Activated CD4-positive, alpha-beta memory T cell treated with anti-CD3 and anti-CD28 coated beads for 36 hours (primary cell): ENCODE data around the gene RARRES2. TPM values are rescaled to one million over a fixed set of nuclear protein-coding genes. Genes with fewer than 3 reads are reported as not detected.
"Not testable (repeated sequence)": the region's sequence is repeated elsewhere in the genome, so short reads cannot be mapped to it uniquely, and the experiment has no call there.

Experiments used
- CTCF ChIA-PET: fragments of 350-600 bp; sonication (Branson Sonifier 250); formaldehyde crosslinking; loops from one replicate; lab custom pipeline; 2021; ENCODE audit warnings: antibody characterized with exemption, inconsistent platforms; lab: Charles Lee
- POLR2A ChIA-PET: fragments of 350-600 bp; sonication (Branson Sonifier 250); formaldehyde crosslinking; loops from one replicate; lab custom pipeline; 2021; ENCODE audit warnings: antibody characterized with exemption; lab: Charles Lee
- DNase-seq: peaks from one replicate; pipeline ENCODE4 v3.0.0-alpha.2; 2020
- H3K27ac Mint-ChIP-seq: one replicate; pipeline ENCODE4 v1.8.0; 2021; ENCODE audit warnings: mixed read lengths
- H3K27me3 Mint-ChIP-seq: one replicate; pipeline ENCODE4 v1.8.0; 2021; ENCODE audit warnings: mixed read lengths
- H3K36me3 Mint-ChIP-seq: one replicate; pipeline ENCODE4 v1.8.0; 2021; ENCODE audit warnings: mixed read lengths
- H3K4me1 Mint-ChIP-seq: one replicate; pipeline ENCODE4 v1.8.0; 2021; ENCODE audit warnings: low read depth, mixed read lengths
- H3K4me3 Mint-ChIP-seq: one replicate; pipeline ENCODE4 v1.8.0; 2021; ENCODE audit warnings: mild to moderate bottlenecking, mixed read lengths
- H3K9me3 Mint-ChIP-seq: one replicate; pipeline ENCODE4 v1.8.0; 2021; ENCODE audit warnings: mixed read lengths
- intact Hi-C: fragments of 100-400 bp; cut with micrococcal nuclease; formaldehyde crosslinking; loops from one replicate; pipeline ENCODE4 v1.15.1; 2023
- total RNA-seq, 2 experiments: library from RNA; stranded (reverse); gene quantifications; one replicate each; pipeline ENCODE4 v1.2.3, GENCODE V29; 2021

RARRES2 gene
- total RNA-seq, result not detected

DNA sequence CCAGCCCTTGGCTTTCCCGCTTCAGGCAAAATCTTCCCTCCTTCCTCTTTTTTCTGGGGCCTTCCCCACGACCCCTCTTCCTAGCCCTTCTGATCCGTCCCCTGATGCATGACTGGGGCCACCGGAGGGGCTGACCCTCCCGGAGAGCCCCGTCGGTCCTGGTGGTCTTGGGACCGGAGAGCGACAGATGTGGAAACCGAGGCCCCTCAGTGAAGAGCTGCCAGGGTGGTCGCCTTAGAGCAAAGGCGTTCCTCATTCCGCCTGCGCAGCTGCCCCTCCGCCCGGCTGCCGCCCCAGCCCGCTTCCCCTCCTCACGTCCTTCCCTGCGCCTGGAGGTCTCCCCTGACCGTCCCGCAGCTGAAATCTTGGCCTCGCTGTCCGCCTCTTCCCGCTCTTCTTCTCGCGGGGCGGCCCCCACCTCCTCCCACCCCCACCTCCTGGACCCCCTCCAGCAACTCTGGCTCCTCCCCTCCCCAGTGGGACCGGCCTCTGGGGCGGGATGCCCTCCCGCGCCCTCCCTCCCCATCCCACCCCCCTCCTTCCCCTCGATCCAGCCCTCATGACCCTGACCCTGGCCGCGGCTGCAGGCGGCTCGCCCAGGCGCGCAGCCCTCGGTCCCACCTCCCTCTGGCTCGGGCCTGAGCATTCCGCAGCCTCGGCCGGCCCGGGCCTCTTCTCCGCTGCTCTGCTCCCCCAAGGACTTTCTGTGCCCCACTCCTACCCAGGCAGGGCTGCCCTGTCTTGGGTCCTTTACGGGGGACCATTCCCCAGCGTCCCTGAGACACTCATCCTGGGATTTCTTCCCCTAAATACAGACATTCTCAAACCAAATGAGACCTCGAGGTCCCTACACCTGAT, at the start of gene RARRES2:
TSS of gene RARRES2 (minus strand) at position 367 of the 858 bp plus-strand sequence. CDS start 1,020 bp downstream, outside the sequence.
- Mint-ChIP-seq H3K27me3 (peaks cover 34% of the 10 kb centered on the region), H3K4me1 (peaks cover 4% of the 10 kb centered on the region), H3K36me3 (peaks cover 12% of the 10 kb centered on the region), H3K4me3 (no peak within 1 kb of the TSS), H3K9me3 (peaks cover 4% of the 10 kb centered on the region), H3K27ac (no peak within 1 kb of the TSS)
- no peak for DNase-seq
- CTCF ChIA-PET, result interaction anchor here (0.6 kb wide), 1 partner anchor 21 kb away, joined by 3 read pairs; no protein-coding TSS in a partner anchor
- POLR2A ChIA-PET, result no interaction called here
- intact Hi-C loops, result no loop called here

GRCh38 chr7:150390205-150390604, 48.8 kb upstream of the RARRES2 start:
- H3K9me3 Mint-ChIP-seq, result no peaks in the 10 kb centered on the region
- no peaks in the 10 kb centered on the region for H3K27me3 Mint-ChIP-seq
- H3K27ac Mint-ChIP-seq, result no peak overlapping the region
- POLR2A ChIA-PET, result no interaction called here
- intact Hi-C loops, result loop anchor here (1.0 kb wide), 1 partner anchor 14 kb away; no protein-coding TSS in a partner anchor
- no peak for DNase-seq
- H3K4me3 Mint-ChIP-seq, result no peak overlapping the region
- H3K36me3 Mint-ChIP-seq, result peaks cover 7% of the 10 kb centered on the region
- CTCF ChIA-PET, result interaction anchor here (1.0 kb wide), 1 partner anchor 14 kb away, joined by 7 read pairs; no protein-coding TSS in a partner anchor
- H3K4me1 Mint-ChIP-seq, result peaks cover 16% of the 10 kb centered on the region

- Mint-ChIP-seq H3K4me3 (no peak overlapping the region), H3K4me1 (peaks cover 10% of the 10 kb centered on the region), H3K9me3 (no peaks in the 10 kb centered on the region), H3K27me3 (no peaks in the 10 kb centered on the region), H3K36me3 (peaks cover 7% of the 10 kb centered on the region), H3K27ac (no peak overlapping the region)
- no peak for DNase-seq
- intact Hi-C loops, result no loop called here
- ChIA-PET POLR2A (interaction anchor here (0.7 kb wide), 1 partner anchor 21 kb away, joined by 3 read pairs; the partner anchor contains the start of gene REPIN1), CTCF (interaction anchor here (0.6 to 1.0 kb wide), 2 partner anchors 15 to 17 kb away, joined by 3 to 7 read pairs; no protein-coding TSS in a partner anchor)
Observed at GRCh38 chr7:150389532-150389816, 48.0 kb upstream of the RARRES2 start.

DNA sequence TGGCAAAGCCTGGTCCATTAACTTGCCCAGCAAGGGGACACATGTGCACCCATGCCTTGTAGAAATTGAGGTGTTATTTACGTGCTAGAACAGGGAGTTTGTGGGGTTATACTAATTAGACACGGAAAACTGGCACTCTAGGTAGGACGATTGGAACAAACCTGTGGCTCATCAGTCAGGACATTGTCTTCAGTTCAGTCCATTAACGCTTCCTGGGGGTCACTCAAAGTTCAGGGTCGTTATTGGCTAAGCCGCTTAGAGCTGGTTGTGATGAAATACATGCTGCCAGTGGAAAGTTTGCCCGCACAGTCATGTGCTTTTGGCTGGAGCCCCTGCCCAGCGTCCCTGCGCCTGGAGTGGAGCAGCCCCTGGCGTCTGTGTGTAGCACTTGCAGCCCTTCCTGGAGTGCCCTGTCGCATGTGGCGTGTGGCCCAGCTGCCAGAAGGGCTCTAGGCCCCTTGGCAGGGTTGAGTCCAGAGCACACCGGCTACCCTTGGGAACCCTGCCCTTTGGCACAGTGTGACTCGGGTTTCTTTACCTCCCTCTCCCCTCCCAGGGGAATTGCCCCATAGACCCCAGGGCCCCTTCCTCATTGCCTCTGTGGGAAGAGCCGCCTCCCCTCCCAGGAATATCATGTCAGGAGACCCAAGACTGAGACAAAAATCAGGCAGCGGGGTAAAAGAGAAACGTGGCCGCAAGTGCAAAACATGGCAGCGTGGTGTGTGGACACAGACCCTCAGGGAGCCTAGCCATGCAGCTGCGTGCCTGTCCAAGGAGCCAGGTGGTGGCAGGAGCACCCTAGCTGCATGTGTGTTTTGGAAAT, 47.5 kb upstream of the RARRES2 start:
- H3K4me1 Mint-ChIP-seq, result peaks cover 6% of the 10 kb centered on the region
- no peak for DNase-seq
- H3K27ac Mint-ChIP-seq, result no peak overlapping the region
- H3K36me3 Mint-ChIP-seq, result peaks cover 7% of the 10 kb centered on the region
- no peaks in the 10 kb centered on the region for H3K9me3 Mint-ChIP-seq
- intact Hi-C loops, result no loop called here
- CTCF ChIA-PET, result interaction anchor here (0.6 to 1.0 kb wide), 3 partner anchors 16 to 33 kb away, joined by 3 to 7 read pairs (median 4); no protein-coding TSS in a partner anchor
- H3K4me3 Mint-ChIP-seq, result no peak overlapping the region
- H3K27me3 Mint-ChIP-seq, result no peaks in the 10 kb centered on the region
- POLR2A ChIA-PET, result interaction anchor here (0.7 kb wide), 1 partner anchor 20 kb away, joined by 3 read pairs; the partner anchor contains the start of gene REPIN1

DNA sequence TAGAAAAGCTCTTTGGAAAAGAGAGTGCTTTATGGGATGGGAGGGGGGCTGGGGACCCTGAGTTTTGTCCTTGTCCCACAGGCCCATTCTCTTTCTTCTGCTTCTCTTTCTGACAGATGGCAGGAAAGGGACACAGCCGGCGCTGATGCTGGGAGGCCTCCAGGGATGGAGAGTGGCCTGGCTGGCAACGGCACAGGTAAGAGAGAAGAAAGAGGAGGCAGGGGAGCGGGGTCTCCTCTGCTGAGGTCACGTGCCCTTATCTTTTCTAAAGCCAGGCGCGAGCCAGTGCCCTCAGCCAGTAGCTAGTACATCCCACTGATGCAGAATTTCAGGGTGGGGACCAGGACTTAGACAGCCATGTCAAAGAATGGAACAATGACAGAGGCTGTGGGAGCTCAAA, 46.9 kb upstream of the RARRES2 start:
- peaks cover 7% of the 10 kb centered on the region for H3K36me3 Mint-ChIP-seq
- no peak overlapping the region for H3K27ac Mint-ChIP-seq
- DNase-seq, result no peak
- CTCF ChIA-PET, result interaction anchor here (0.6 kb wide), 1 partner anchor 33 kb away, joined by 4 read pairs; no protein-coding TSS in a partner anchor
- intact Hi-C loops, result no loop called here
- no peaks in the 10 kb centered on the region for H3K27me3 Mint-ChIP-seq
- peaks cover 6% of the 10 kb centered on the region for H3K4me1 Mint-ChIP-seq
- no peaks in the 10 kb centered on the region for H3K9me3 Mint-ChIP-seq
- no peak overlapping the region for H3K4me3 Mint-ChIP-seq
- POLR2A ChIA-PET, result no interaction called here

DNA sequence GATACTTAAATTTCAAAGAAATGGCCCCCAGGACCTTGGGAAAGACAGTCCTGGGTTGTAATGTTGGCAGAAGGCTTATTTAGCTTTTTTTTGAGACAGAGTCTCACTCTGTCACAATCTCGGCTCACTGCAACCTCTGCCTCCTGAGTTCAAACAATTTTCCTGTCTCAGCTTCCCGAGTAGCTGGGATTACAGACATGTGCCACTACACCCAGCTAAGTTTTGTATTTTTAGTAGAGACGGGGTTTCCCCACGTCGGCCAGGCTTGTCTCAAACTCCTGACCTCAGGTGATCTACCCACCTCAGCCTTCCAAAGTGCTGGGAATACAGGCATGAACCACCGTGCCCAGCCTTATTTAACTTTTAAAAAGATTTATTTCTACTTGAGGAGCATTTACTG, 44.5 kb upstream of the RARRES2 start:
- intact Hi-C loops, H3K27ac Mint-ChIP-seq, H3K27me3 Mint-ChIP-seq, DNase-seq, H3K4me1 Mint-ChIP-seq, H3K9me3 Mint-ChIP-seq, H3K36me3 Mint-ChIP-seq, H3K4me3 Mint-ChIP-seq, POLR2A ChIA-PET: not testable (repeated sequence)
- CTCF ChIA-PET, result interaction anchor here (1.0 to 1.4 kb wide), 3 partner anchors 18 to 29 kb away, joined by 3 read pairs; partner anchors contain the start of gene REPIN1

GRCh38 chr7:150385302-150385723, 43.9 kb upstream of the RARRES2 start:
- Mint-ChIP-seq H3K27ac (no peak overlapping the region), H3K36me3 (peaks cover 1% of the 10 kb centered on the region), H3K4me3 (no peak overlapping the region), H3K27me3 (no peaks in the 10 kb centered on the region), H3K9me3 (no peaks in the 10 kb centered on the region), H3K4me1 (peaks cover 12% of the 10 kb centered on the region)
- ChIA-PET CTCF (interaction anchor here (0.8 kb wide), 1 partner anchor 20 kb away, joined by 3 read pairs; a partner anchor contains a TSS), POLR2A (interaction anchor here (1.0 kb wide), 1 partner anchor 21 kb away, joined by 3 read pairs; a partner anchor contains a TSS)
- no peak for DNase-seq
- intact Hi-C loops, result no loop called here

GRCh38 chr7:150384406-150385301, 43.2 kb upstream of the RARRES2 start:
- Mint-ChIP-seq H3K4me3 (no peak overlapping the region), H3K27me3 (no peaks in the 10 kb centered on the region), H3K27ac (no peak overlapping the region), H3K36me3 (peaks cover 1% of the 10 kb centered on the region), H3K9me3 (no peaks in the 10 kb centered on the region), H3K4me1 (peaks cover 18% of the 10 kb centered on the region)
- intact Hi-C loops, result no loop called here
- ChIA-PET CTCF (interaction anchor here (0.8 kb wide), 1 partner anchor 21 kb away, joined by 3 read pairs; a partner anchor contains a TSS), POLR2A (interaction anchor here (1.0 kb wide), 1 partner anchor 21 kb away, joined by 3 read pairs; a partner anchor contains a TSS)
- DNase-seq, result no peak

DNA sequence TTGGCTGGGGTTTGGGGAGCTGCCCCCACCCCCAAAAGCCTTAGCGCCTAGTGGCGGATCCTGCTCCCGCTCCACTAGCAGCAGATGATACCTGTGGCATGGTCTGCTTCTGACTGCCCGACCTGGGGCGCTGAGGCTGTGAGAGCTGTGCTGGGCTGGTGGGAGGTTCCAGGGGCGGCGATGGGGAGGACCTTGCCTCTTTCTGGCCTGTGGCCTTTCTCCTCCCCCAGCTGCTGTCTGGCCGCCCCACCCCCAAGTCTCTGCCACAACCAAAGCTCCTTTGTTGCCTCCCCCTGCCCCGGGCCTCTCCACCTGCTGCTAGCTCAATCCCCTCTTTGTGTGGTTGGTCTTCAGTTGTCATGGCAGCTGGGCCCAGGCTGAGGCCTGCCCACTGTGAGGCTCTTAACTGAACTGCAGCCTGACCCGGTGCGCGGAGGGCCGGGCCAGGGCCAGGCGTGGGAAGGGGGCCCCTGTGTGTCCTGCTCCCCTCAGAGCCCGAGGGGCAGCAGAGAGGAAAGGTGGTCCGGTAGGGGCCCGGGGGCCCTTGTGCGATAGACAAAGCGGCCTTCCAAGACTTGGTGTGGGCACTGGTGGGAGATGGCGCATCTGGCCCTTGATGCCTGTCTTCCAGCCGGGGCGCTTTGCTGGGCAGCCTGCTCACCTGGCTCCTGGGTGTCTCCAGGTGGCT, 42.4 kb upstream of the RARRES2 start:
- peaks cover 13% of the 10 kb centered on the region for H3K4me1 Mint-ChIP-seq
- H3K27ac Mint-ChIP-seq, result no peak overlapping the region
- DNase-seq, result no peak
- ChIA-PET CTCF (no interaction called here), POLR2A (no interaction called here)
- intact Hi-C loops, result no loop called here
- peaks cover 1% of the 10 kb centered on the region for H3K36me3 Mint-ChIP-seq
- H3K4me3 Mint-ChIP-seq, result no peak overlapping the region
- no peaks in the 10 kb centered on the region for H3K9me3 Mint-ChIP-seq
- no peaks in the 10 kb centered on the region for H3K27me3 Mint-ChIP-seq

GRCh38 chr7:150382844-150383225, 41.4 kb upstream of the RARRES2 start:
- POLR2A ChIA-PET, result no interaction called here
- intact Hi-C loops, result no loop called here
- Mint-ChIP-seq H3K4me1 (peaks cover 18% of the 10 kb centered on the region), H3K27me3 (no peaks in the 10 kb centered on the region), H3K27ac (no peak overlapping the region), H3K4me3 (no peak overlapping the region), H3K36me3 (peaks cover 1% of the 10 kb centered on the region), H3K9me3 (no peaks in the 10 kb centered on the region)
- CTCF ChIA-PET, result no interaction called here
- no peak for DNase-seq
